Neuronal stem cell (in vitro differentiated cells): Measurements from ENCODE around the gene MCRIP2.

Experiments used
- DNase-seq: peaks from one replicate; pipeline ENCODE4 v3.0.0-alpha.2; 2013; ENCODE audit warnings: low spot score
- H2AFZ ChIP-seq: one replicate; pipeline ENCODE4 v1.6.1; 2013; ENCODE audit warnings: mild to moderate bottlenecking, low read length, inconsistent platforms
- H2AK5ac ChIP-seq: 2 replicates; pipeline ENCODE4 v1.6.1; 2013; ENCODE audit warnings: low read depth, mild to moderate bottlenecking, inconsistent platforms, low read length, moderate library complexity, mixed read lengths
- H2BK120ac ChIP-seq: 2 replicates; pipeline ENCODE4 v1.6.1; 2013; ENCODE audit warnings: low read depth, mild to moderate bottlenecking, inconsistent platforms, low read length, moderate library complexity, mixed read lengths
- H2BK12ac ChIP-seq: one replicate; pipeline ENCODE4 v1.6.1; 2013; ENCODE audit warnings: low read length, inconsistent platforms
- H2BK15ac ChIP-seq: 2 replicates; pipeline ENCODE4 v1.6.1; 2013; ENCODE audit warnings: mild to moderate bottlenecking, low read length, inconsistent platforms, mixed read lengths
- H2BK5ac ChIP-seq: one replicate; pipeline ENCODE4 v1.6.1; 2013; ENCODE audit warnings: inconsistent platforms, mild to moderate bottlenecking, low read length, moderate library complexity
- H3K14ac ChIP-seq: one replicate; pipeline ENCODE4 v1.6.1; 2013; ENCODE audit warnings: low read length, inconsistent platforms
- H3K18ac ChIP-seq: 2 replicates; pipeline ENCODE4 v1.6.1; 2013; ENCODE audit warnings: low read length, inconsistent platforms
- H3K23ac ChIP-seq: 2 replicates; pipeline ENCODE4 v1.6.1; 2013; ENCODE audit warnings: low read depth, mild to moderate bottlenecking, mixed read lengths, low read length, inconsistent platforms; ENCODE audit not compliant: poor library complexity
- H3K27ac ChIP-seq: replicated peaks from 3 replicates; pipeline ENCODE4 v1.5.1; 2013; ENCODE audit warnings: low read length, inconsistent platforms
- H3K27me3 ChIP-seq, 3 experiments: 2 replicates each; pipeline ENCODE4 v1.6.1; 2013; ENCODE audit warnings: low read length in 3 of 3, mild to moderate bottlenecking in 2 of 3, inconsistent platforms in 1 of 3, low read depth in 1 of 3, mixed read lengths in 1 of 3, moderate library complexity in 1 of 3; ENCODE audit not compliant: control insufficient read depth in 3 of 3, insufficient read depth in 3 of 3
- H3K36me3 ChIP-seq, 2 donors: replicated peaks in 1 of 2; 2 replicates each; pipeline ENCODE4 v1.6.1; 2013; ENCODE audit warnings: low read length in 2 of 2; ENCODE audit not compliant: control insufficient read depth in 2 of 2, insufficient read depth in 2 of 2
- H3K4ac ChIP-seq: 2 replicates; pipeline ENCODE4 v1.6.1; 2013; ENCODE audit warnings: inconsistent platforms, mild to moderate bottlenecking, low read length, moderate library complexity
- H3K4me1 ChIP-seq, 2 donors: 1 replicate in 1 of 2; 2 replicates in 1 of 2; pipeline ENCODE4 v1.6.1; 2013; ENCODE audit warnings: low read length in 2 of 2, low read depth in 1 of 2; ENCODE audit not compliant: control insufficient read depth in 2 of 2, insufficient read depth in 1 of 2
- H3K4me2 ChIP-seq: one replicate; pipeline ENCODE4 v1.6.1; 2013; ENCODE audit warnings: mild to moderate bottlenecking, low read length, inconsistent platforms; ENCODE audit not compliant: insufficient read depth, poor library complexity, severe bottlenecking
- H3K4me3 ChIP-seq, 2 donors: 2 replicates each; pipeline ENCODE4 v1.5.1; 2013; ENCODE audit warnings: low read length in 2 of 2, mild to moderate bottlenecking in 2 of 2, inconsistent platforms in 1 of 2, moderate library complexity in 1 of 2
- H3K79me1 ChIP-seq: one replicate; pipeline ENCODE4 v1.6.1; 2013; ENCODE audit warnings: low read depth, mild to moderate bottlenecking, inconsistent platforms, low read length, moderate library complexity
- H3K9ac ChIP-seq: one replicate; pipeline ENCODE4 v1.6.1; 2013; ENCODE audit warnings: mild to moderate bottlenecking, low read depth, low read length, inconsistent platforms; ENCODE audit not compliant: poor library complexity
- H3K9me3 ChIP-seq, 2 donors: replicated peaks in 1 of 2; 2 replicates each; pipeline versions ENCODE3 to v1.6.1; 2013; ENCODE audit warnings: low read length in 2 of 2, mild to moderate bottlenecking in 2 of 2, inconsistent platforms in 1 of 2, low read depth in 1 of 2, mixed read lengths in 1 of 2, moderate library complexity in 1 of 2; ENCODE audit not compliant: control insufficient read depth in 2 of 2, insufficient read depth in 1 of 2
- H4K8ac ChIP-seq: one replicate; pipeline ENCODE4 v1.6.1; 2013; ENCODE audit warnings: low read depth, mild to moderate bottlenecking, inconsistent platforms, low read length, moderate library complexity
- H4K91ac ChIP-seq: one replicate; pipeline ENCODE4 v1.6.1; 2013; ENCODE audit warnings: low read length, low read depth, mild to moderate bottlenecking, inconsistent platforms; ENCODE audit not compliant: poor library complexity
- WGBS, 2 donors: extraction: QIAGEN DNeasy Blood & Tissue Kit; methylation state at CpG; one replicate each; pipeline ENCODE4 v1.1.7; 2013; ENCODE audit warnings: missing lambda C conversion rate in 2 of 2, mixed read lengths in 1 of 2; ENCODE audit not compliant: insufficient read length in 2 of 2, insufficient replicate concordance in 1 of 2; ENCODE audit errors: extremely low coverage in 2 of 2; 5-methylcytosine and 5-hydroxymethylcytosine counted together

MCRIP2 gene

DNA sequence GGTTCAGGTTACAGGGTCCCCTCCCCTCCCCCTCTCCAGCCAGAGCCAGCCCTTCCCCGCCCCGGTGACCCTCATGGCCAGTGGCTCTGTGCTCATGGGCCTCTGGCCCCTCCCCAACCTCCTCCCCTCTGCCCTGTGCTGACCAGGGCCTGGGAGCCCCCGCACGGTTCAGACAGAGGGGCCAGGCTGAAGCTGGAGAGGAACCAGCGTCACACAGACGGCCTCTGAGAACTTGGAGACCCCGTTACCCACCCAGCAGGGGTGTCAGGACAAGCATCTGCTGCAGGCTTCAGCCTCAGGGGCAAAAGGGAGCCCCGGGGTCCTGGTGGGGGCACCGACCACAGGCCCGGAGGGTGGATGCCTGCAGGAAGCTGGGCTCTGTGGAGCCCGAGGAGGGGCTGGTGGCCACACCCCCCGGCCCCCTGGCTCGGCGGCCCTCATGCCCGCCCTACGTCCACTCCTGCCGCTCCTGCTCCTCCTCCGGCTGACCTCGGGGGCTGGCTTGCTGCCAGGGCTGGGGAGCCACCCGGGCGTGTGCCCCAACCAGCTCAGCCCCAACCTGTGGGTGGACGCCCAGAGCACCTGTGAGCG is 10.7 kb upstream of the MCRIP2 start, which contains the start of gene WFIKKN1:
Gene WFIKKN1 (plus strand): TSS at position 171 of the 591 bp plus-strand sequence. CDS start 269 bp downstream, at position 440.
- Histone ChIP-seq H4K91ac (peak within 1 kb of the TSS; percentile 97), H2AFZ (peak within 1 kb of the TSS; percentile 83), H2BK12ac (peak within 1 kb of the TSS; percentile 99), H3K14ac (peak within 1 kb of the TSS; percentile 84), H3K27ac (peak within 1 kb of the TSS; percentile 99), H3K4ac (peak within 1 kb of the TSS; percentile 95), H4K8ac (peak within 1 kb of the TSS; percentile 97), H2AK5ac (peak within 1 kb of the TSS; percentile 100), H2BK15ac (peak within 1 kb of the TSS; percentile 87), H2BK120ac (peak within 1 kb of the TSS; percentile 95), H3K36me3 (peaks cover 15 to 50% of the 10 kb centered on the region in 2 donors), H3K9ac (peak within 1 kb of the TSS; percentile 96), H3K4me1 (peaks cover 28 to 35% of the 10 kb centered on the region in 2 donors), H3K27me3 (peaks cover 0 to 1% (median 0%) of the 10 kb centered on the region in 3 experiments), H3K9me3 (no peaks in the 10 kb centered on the region), H2BK5ac (peak within 1 kb of the TSS; percentile 99), H3K4me3 (peak within 1 kb of the TSS; percentile 57 to 79), H3K4me2 (peak within 1 kb of the TSS; percentile 90), H3K23ac (peak within 1 kb of the TSS; percentile 85), H3K79me1 (peaks cover 20% of the 10 kb centered on the region), H3K18ac (peak within 1 kb of the TSS; percentile 100)
- WGBS, 2 donors: no CpG with 5 or more reads among the region's 23 CpGs
- peak; percentile 93 for DNase-seq

DNA sequence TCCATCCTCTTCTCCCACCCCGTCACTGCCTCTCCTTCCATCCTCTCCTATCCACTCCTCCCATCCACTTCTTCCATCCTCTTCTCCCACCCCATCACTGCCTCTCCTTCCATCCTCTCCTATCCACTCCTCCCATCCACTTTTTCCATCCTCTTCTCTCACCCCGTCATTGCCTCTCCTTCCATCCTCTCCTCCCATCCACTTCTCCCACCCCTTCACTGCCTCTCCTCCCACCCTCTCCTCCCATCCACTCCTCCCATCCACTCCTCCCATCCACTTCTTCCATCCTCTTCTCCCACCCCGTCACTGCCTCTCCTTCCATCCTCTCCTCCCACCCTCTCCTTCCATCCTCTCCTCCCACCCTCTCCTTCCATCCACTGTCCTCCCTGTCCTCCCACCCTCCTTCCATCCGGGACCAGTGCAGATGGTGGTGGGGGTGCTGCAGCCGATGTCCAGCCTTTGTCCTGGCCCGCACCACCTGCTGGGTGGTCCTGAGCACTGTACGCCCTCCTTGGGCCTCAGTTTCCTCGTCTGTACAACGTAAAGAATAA is 9.7 kb upstream of the MCRIP2 start:
- Histone ChIP-seq H3K4me2 (no peak overlapping the region), H3K9ac (peak overlapping the region; percentile 60), H3K36me3 (peaks cover 15 to 44% of the 10 kb centered on the region in 2 donors), H3K79me1 (peaks cover 22% of the 10 kb centered on the region), H3K18ac (peak overlapping the region; percentile 93), H3K14ac (peak overlapping the region; percentile 71), H2BK15ac (peak overlapping the region; percentile 81), H2BK12ac (peak overlapping the region; percentile 73), H3K27me3 (peaks cover 0 to 1% (median 0%) of the 10 kb centered on the region in 3 experiments), H2BK120ac (no peak overlapping the region), H2AFZ (no peak overlapping the region), H2AK5ac (peak overlapping the region; percentile 94), H3K4ac (peak overlapping the region; percentile 84), H4K91ac (peak overlapping the region; percentile 53), H3K9me3 (no peaks in the 10 kb centered on the region), H2BK5ac (no peak overlapping the region), H3K4me3 (peak overlapping the region in 1 of 2 donors; percentile 12), H4K8ac (peak overlapping the region; percentile 96), H3K4me1 (peaks cover 28 to 35% of the 10 kb centered on the region in 2 donors), H3K27ac (no peak overlapping the region), H3K23ac (peak overlapping the region; percentile 89)
- no peak for DNase-seq
- WGBS, 2 donors: 100% methylated on average over 2 of the region's 9 CpGs; no CpG with 5 or more reads in 1 of the 2 donors

DNA sequence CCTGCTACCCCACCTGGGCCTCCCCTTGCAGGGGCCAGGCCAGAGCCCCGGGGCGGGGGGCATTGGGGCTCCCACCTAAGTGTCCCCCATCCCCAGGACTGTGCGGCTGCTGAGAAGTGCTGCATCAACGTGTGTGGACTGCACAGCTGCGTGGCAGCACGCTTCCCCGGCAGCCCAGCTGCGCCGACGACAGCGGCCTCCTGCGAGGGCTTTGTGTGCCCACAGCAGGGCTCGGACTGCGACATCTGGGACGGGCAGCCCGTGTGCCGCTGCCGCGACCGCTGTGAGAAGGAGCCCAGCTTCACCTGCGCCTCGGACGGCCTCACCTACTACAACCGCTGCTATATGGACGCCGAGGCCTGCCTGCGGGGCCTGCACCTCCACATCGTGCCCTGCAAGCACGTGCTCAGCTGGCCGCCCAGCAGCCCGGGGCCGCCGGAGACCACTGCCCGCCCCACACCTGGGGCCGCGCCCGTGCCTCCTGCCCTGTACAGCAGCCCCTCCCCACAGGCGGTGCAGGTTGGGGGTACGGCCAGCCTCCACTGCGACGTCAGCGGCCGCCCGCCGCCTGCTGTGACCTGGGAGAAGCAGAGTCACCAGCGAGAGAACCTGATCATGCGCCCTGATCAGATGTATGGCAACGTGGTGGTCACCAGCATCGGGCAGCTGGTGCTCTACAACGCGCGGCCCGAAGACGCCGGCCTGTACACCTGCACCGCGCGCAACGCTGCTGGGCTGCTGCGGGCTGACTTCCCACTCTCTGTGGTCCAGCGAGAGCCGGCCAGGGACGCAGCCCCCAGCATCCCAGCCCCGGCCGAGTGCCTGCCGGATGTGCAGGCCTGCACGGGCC is 8.9 kb upstream of the MCRIP2 start:
- Histone ChIP-seq H3K14ac (peak overlapping the region; percentile 38), H3K23ac (peak overlapping the region; percentile 65), H2BK15ac (peak overlapping the region; percentile 81), H2BK12ac (peak overlapping the region; percentile 73), H3K79me1 (peaks cover 22% of the 10 kb centered on the region), H3K4me1 (peaks cover 31 to 40% of the 10 kb centered on the region in 2 donors), H3K18ac (peak overlapping the region; percentile 89), H4K8ac (peak overlapping the region; percentile 65), H3K27me3 (peaks cover 0 to 1% (median 0%) of the 10 kb centered on the region in 3 experiments), H3K4me3 (no peak overlapping the region), H4K91ac (peak overlapping the region; percentile 53), H3K9ac (peak overlapping the region; percentile 77), H3K36me3 (peaks cover 12 to 36% of the 10 kb centered on the region in 2 donors), H3K27ac (no peak overlapping the region), H3K9me3 (no peaks in the 10 kb centered on the region), H2BK5ac (no peak overlapping the region), H3K4me2 (no peak overlapping the region), H2AFZ (no peak overlapping the region), H2BK120ac (peak overlapping the region; percentile 72), H3K4ac (peak overlapping the region; percentile 53), H2AK5ac (peak overlapping the region; percentile 94)
- no peak for DNase-seq
- no CpG with 5 or more reads among the region's 67 CpGs for WGBS, 2 donors
